ENCODE measurements around the gene SCN8A. TPM values are rescaled to one million over a fixed set of nuclear protein-coding genes. Genes with fewer than 3 reads are reported as not detected.

The SCN8A gene
- total RNA-seq, 1 donor from 2014 or later: 1.3 TPM

GRCh38 chr12:51801027-51801426 is 210.0 kb downstream of the SCN8A start:
- no peaks in the 10 kb centered on the region for H3K27me3 ChIP-seq (ENCODE audit: control insufficient read depth, insufficient read depth, low read length)

GRCh38 chr12:51806896-51807295 is 215.9 kb downstream of the SCN8A start:
- no peak overlapping the region for H3K4me3 ChIP-seq (ENCODE audit: low read depth, low read length)
- TF ChIP-seq CTCF (IDR thresholded peaks at IDR 0.05; ENCODE audit: insufficient read depth, low read length, poor library complexity, severe bottlenecking): no peak
- H3K36me3 ChIP-seq (ENCODE audit: control insufficient read depth, insufficient read depth, low read length): no peaks in the 10 kb centered on the region
- DNase-seq (ENCODE audit: low read depth): no peak
- H3K27me3 ChIP-seq (ENCODE audit: control insufficient read depth, insufficient read depth, low read length): peaks cover 2% of the 10 kb centered on the region

More at GRCh38 chr12:51801027-51801426, 210.0 kb downstream of the SCN8A start:
- no peak for TF ChIP-seq CTCF (IDR thresholded peaks at IDR 0.05; ENCODE audit: insufficient read depth, low read length, poor library complexity, severe bottlenecking)
- Histone ChIP-seq H3K36me3 (ENCODE audit: control insufficient read depth, insufficient read depth, low read length) (no peaks in the 10 kb centered on the region), H3K4me3 (ENCODE audit: low read depth, low read length) (no peak overlapping the region)
- DNase-seq (ENCODE audit: low read depth): no peak

GRCh38 chr12:51809193-51809592 is 218.2 kb downstream of the SCN8A start:
- DNase-seq (ENCODE audit: low read depth): no peak
- no peak for TF ChIP-seq CTCF (IDR thresholded peaks at IDR 0.05; ENCODE audit: insufficient read depth, low read length, poor library complexity, severe bottlenecking)

GRCh38 chr12:51811203-51812202 is 220.5 kb downstream of the SCN8A start:
- TF ChIP-seq CTCF (IDR thresholded peaks at IDR 0.05; ENCODE audit: insufficient read depth, low read length, poor library complexity, severe bottlenecking): no peak
- no peak for DNase-seq (ENCODE audit: low read depth)
- no peak overlapping the region for H3K4me3 ChIP-seq (ENCODE audit: low read depth, low read length)
- no peaks in the 10 kb centered on the region for H3K36me3 ChIP-seq (ENCODE audit: control insufficient read depth, insufficient read depth, low read length)
- peaks cover 3% of the 10 kb centered on the region for H3K27me3 ChIP-seq (ENCODE audit: control insufficient read depth, insufficient read depth, low read length)

More at GRCh38 chr12:51809193-51809592, 218.2 kb downstream of the SCN8A start:
- Histone ChIP-seq H3K27me3 (ENCODE audit: control insufficient read depth, insufficient read depth, low read length) (peaks cover 2% of the 10 kb centered on the region), H3K4me3 (ENCODE audit: low read depth, low read length) (no peak overlapping the region), H3K36me3 (ENCODE audit: control insufficient read depth, insufficient read depth, low read length) (no peaks in the 10 kb centered on the region)

GRCh38 chr12:51812871-51813270 is 221.8 kb downstream of the SCN8A start:
- DNase-seq (ENCODE audit: low read depth): no peak
- peaks cover 2% of the 10 kb centered on the region for H3K27me3 ChIP-seq (ENCODE audit: control insufficient read depth, insufficient read depth, low read length)
- no peak overlapping the region for H3K4me3 ChIP-seq (ENCODE audit: low read depth, low read length)
- no peak for TF ChIP-seq CTCF (IDR thresholded peaks at IDR 0.05; ENCODE audit: insufficient read depth, low read length, poor library complexity, severe bottlenecking)
- no peaks in the 10 kb centered on the region for H3K36me3 ChIP-seq (ENCODE audit: control insufficient read depth, insufficient read depth, low read length)
